ENCODE measurements around the gene BAIAP3.
"Not testable (repeated sequence)": the region's sequence is repeated elsewhere in the genome, so short reads cannot be mapped to it uniquely, and the experiment has no call there.

BAIAP3 gene

GRCh38 chr16:1319041-1319440 is 14.4 kb upstream of the BAIAP3 start:
- DNase-seq, result no peak

GRCh38 chr16:1320097-1320496 is 13.3 kb upstream of the BAIAP3 start:
- DNase-seq, result no peak

GRCh38 chr16:1320658-1321240 is 12.7 kb upstream of the BAIAP3 start:
- no peak for DNase-seq

DNA sequence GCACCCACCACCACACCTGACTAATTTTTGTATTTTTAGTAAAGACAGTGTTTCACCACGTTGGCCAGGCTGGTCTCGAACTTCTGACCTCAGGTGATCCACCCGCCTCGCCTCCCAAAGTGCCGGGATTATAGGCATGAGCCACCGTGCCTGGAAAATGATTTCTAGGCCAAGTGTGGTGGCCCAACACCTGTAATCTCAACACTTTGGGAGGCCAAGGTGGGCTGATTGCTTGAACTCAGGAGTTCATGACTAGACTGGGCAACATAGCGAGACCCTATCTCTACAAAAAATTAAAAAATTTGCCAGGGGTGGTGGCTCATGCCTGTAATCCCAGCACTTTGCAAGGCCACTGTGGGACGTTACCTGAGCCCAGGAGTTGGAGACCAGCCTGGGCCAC is 11.0 kb upstream of the BAIAP3 start:
- DNase-seq, result no peak

- no peak for DNase-seq
Measured at GRCh38 chr16:1323296-1324239, 9.9 kb upstream of the BAIAP3 start.

GRCh38 chr16:1324286-1324826 is 9.1 kb upstream of the BAIAP3 start:
- DNase-seq, result no peak

- no peak for DNase-seq
Measured at GRCh38 chr16:1325261-1325660, 8.2 kb upstream of the BAIAP3 start.

DNA sequence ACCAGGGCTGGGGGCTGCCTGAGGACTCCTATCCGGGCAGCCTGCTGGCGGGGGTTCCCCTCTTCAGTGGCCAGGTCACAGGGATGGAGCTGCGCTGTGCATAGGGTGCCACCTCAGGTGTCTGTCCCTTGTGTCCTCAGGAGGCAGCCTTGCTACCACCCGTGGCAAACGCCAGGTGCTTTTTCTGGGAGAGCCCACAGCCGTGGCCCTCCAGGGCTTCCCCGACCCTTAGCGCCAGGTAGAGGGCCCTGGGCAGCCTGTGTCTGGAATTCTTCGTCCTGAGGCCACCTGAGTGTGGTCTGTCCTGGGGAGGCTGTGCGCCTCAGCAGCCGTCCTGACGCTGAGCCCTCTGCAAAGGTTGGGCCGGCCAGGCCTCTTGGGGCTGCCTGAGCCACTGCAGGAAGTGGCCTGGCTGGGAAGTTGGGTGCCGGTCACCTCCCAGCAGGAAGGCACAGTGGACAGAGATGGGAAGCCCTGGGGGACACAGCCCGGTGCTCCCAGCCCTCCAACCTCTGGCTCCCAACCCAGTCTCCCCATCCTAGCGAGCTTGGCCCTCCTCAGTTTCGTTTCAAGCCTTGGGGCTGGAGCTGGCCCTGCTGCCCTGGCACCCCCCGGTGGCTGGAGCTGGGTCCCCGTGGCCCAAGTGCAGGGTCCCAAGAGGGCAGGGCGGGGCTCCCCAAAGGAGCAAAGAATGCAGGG is 7.6 kb upstream of the BAIAP3 start:
- DNase-seq, result no peak

GRCh38 chr16:1326391-1326790 is 7.1 kb upstream of the BAIAP3 start:
- no peak for DNase-seq

- DNase-seq, result no peak
Measured at GRCh38 chr16:1326946-1327618, 6.4 kb upstream of the BAIAP3 start.

GRCh38 chr16:1327619-1327947 is 5.9 kb upstream of the BAIAP3 start:
- no peak for DNase-seq

DNA sequence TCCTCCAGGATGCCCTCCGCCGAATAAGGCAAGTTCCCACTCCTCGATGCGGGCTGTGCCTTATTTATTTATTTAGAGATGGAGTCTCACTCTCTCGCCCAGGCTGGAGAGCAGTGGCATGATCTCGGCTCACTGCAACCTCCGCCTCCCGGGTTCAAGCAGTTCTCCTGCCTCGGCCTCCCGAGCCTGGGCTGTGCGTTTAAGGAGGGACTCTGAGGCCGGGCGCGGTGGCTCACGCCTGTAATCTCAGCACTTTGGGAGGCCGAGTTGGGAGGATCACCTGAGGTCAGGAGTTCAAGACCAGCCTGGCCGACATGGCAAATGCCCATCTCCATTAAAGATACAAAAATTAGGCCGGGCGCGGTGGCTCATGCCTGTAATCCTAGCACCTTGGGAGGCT is 5.3 kb upstream of the BAIAP3 start:
- not testable (repeated sequence) for DNase-seq

- not testable (repeated sequence) for DNase-seq
Measured at GRCh38 chr16:1328961-1329360, 4.5 kb upstream of the BAIAP3 start.

DNA sequence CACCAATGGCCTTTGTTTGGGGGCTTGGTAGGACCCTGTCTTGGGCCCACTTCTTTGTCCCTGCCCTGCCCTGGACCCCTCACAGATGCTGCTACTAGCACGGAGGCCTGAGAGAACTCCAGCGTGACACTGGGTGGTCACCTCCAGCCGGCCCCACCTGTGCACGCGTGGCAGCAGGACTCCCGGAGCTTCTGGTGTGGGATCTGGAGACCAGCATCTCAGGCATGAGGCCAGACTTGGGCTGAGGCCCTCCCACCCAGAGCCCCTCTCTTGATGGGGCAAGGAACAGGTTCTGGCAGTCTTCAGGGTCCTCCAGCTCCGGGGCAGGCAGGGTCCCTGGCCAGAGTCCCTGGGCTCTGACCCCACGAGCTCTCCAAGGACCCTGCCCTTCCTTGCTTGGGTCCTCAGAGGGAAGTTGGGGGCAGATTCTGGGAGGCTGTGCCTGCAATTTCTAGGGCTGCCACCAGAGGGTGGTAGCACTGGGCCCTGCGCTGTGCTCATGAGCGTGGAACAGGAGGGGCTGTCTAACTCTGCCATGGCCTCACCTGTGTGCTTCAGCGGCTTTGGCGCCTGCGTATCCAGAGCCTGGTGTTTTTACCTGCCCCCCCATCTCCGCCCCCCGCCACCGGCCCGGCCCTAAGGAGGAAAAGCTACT is 3.1 kb upstream of the BAIAP3 start:
- no peak for DNase-seq

DNA sequence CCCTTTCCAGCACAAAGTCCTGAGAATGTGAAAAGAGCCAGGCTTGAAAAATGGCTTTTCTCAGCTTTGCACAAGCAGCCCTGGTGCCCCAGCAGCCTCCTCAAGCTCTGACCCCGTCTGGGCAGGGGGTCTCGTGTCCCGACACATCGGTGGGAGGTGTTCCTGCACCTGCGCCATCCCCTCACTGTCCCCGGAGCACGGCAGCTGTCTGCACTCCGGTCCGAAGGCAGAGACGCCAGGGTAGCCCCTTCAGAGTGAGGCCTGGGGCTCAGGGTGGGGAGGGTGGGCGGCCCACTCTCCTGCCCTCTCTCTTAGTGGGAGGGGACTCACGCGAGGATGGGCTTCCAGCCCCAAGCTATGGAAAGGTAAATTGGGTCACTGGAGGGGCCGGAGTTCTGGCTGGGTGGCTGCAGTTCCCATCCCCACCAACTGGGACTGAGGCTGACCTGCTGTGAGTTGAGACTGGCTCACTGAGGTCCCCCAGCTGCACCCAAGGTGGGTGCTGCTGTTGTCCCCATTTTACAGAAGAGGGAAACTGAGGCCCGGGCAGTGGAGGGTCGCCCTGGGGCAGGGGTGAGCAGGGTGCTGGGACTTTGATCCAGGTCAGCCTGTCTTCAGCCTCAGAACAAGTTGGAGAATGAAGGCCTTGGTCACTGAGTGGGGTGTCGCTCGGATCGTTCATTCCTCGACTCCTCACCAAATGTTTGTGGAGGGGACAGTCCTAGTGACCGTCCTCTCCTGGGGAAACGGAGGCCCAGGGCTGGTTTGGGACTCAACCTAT is 2.3 kb upstream of the BAIAP3 start:
- DNase-seq, result no peak

- DNase-seq, result no peak
Measured at GRCh38 chr16:1331712-1332617, 1.5 kb upstream of the BAIAP3 start.

- DNase-seq, result no peak
Measured at GRCh38 chr16:1332618-1333148, 762 bp upstream of the BAIAP3 start.

DNA sequence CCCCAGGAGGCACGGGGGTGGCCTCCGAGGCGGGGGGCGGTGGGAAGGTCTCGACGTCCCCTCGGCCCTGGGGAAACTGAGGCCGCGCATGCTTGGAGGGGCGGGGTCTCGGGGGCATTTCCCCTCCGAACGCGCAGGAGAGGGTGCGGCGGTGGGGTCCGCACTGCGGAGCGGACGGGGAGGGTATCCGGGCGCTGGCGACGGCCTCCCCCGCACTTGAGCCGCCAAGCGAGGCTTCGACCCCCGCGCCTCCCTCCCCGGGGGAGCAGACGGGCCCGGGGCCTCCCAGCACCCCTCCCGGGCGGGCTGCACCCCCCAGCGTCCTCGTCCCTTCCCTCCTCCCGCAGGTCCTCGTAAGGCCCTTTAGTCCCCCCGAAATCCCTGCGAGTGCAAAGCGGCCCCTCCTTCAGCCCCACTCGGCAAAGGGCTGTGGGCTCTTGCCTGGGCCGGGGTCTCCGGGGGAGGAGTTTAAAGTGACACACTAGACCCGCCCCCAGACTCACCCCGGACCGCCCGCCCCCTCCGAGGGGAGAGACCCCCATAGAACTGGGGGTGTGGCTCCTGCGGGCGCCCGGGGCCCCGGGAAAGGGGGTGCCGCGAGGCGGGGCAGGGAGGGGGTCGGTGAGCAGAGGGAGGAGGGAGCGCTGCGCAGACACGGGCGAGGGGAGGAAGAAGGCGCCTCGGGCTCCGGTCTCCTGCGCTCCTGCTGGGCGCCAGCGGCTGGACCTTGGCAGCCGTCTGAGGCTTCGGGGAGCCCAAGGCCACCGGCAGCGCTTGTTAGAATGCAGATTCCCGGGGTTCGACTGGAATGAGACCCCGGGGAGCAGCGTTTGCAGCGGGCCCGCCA is 632 bp downstream of the BAIAP3 start:
- DNase-seq, result no peak

DNA sequence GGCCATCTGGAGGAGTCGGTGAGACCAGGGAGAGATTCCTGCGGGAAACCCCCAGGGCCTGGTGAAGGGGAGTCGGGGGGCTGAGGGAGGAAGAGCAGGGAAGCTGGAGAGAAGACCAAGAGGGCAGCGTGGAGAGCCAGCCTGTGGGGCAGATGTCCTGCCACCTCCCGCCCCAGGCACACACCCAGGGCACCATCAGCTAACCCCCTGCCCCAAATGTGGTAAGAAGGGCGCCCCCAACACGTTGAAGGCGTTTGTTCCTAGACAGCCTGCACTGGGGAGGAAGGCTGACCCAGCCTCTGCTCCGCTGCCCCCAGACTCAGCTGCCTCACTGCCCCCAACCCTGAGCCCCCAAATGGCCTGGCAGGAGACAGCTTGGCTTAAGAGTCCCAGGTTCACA is 1.3 kb downstream of the BAIAP3 start:
- DNase-seq, result no peak
